GM10266 (cell line): ENCODE data around the gene LHFPL4.

Experiments used
- DNase-seq: peaks from one replicate; pipeline ENCODE4 v3.0.0; 2012; ENCODE audit errors: extremely low spot score
- TF ChIP-seq, protein P1 (sequence below): IDR thresholded peaks from 2 replicates; pipeline ENCODE4 v1.5.1; 2012; ENCODE audit warnings: mild to moderate bottlenecking, low read depth; ENCODE audit not compliant: control insufficient read depth, insufficient read depth; ENCODE audit errors: missing control alignments

LHFPL4 gene

DNA sequence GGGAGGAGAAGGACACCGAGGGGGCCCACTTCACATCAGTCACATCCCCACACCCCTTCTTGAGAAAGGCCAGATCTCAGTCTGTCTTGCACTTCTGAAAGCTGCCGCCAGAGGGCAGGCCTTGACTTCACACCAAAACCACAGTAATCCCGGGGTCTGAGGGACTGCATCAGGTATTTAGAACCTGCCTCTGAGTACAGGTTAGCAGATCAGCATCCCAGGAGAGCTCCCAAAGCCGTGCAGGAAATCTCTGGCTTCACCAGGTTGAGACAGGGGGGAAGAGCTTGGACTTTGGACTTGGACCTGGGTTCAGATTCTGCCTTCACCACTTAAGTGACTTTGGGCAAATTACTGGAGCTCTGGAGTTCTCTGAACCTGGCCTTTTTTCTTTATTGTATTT, 50.3 kb downstream of the LHFPL4 start:
- peak; percentile 79 for DNase-seq

DNA sequence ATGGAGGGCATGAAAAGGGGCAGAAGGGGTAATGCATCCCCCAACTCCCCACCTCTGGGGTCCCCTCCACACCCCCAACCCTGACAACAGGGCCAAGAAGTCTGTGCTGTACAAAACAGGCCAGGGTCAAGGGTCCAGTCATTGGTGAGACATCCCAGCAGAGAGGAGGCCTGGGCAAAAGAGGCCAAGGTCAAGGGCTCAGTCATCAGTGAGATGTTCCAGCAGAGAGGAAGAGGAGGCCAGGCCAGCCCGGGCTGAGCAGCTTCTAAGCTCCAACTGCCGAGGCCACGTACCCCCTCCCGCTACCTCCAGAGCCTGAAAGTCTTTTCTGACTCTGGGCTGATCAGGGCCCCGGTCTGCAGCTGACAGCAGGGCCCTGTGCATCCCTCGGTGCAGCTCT, 52.4 kb downstream of the LHFPL4 start:
- TF ChIP-seq, protein P1, sequence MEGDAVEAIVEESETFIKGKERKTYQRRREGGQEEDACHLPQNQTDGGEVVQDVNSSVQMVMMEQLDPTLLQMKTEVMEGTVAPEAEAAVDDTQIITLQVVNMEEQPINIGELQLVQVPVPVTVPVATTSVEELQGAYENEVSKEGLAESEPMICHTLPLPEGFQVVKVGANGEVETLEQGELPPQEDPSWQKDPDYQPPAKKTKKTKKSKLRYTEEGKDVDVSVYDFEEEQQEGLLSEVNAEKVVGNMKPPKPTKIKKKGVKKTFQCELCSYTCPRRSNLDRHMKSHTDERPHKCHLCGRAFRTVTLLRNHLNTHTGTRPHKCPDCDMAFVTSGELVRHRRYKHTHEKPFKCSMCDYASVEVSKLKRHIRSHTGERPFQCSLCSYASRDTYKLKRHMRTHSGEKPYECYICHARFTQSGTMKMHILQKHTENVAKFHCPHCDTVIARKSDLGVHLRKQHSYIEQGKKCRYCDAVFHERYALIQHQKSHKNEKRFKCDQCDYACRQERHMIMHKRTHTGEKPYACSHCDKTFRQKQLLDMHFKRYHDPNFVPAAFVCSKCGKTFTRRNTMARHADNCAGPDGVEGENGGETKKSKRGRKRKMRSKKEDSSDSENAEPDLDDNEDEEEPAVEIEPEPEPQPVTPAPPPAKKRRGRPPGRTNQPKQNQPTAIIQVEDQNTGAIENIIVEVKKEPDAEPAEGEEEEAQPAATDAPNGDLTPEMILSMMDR: no peak
- DNase-seq: no peak

More for the DNA sequence above, 50.3 kb downstream of the LHFPL4 start:
- TF ChIP-seq, protein P1: peak; percentile 91

DNA sequence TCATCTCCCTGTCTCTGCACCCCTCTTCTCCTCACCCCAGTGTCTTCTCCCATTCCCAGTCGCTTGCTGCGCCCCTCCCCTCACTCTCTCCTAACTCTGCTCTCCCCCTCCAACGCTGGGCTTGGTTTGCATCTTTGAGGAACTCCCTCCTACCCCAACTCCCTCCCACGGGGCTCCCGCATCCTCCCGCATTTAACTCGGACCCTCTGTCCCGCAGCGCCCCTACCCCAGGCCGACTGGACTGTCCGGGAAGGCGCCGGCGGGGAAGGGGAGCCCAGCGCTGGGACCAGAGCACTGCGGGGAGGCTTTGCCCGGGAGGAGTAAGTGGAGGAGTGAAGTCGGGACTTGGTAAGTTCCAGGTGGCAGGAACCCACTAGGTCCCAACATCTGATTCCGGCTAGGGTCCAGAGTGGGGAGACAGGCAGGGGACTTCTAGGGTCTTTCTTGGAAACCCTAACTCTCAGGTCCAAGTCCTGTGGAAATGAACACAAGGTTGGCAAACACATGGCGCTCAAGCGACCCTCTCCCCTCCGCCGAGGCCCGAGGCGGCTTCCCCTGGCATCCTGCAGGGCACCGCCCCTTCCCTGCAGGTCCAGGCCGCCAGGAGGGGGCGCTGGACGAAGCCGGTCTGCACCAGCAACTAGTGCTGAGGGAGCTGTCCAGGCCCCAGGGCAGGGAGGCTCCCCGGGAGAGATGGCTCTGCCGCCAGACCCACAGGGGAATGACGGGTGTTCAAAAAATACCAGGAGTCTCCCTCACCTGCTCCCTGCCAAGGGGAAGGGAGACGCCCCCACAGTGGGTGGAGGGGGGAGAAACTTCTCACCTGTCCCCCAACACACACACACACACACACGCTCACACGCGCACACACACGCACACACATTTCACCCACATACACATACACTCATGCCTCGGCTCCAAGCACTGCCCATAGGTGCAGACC, 53.2 kb downstream of the LHFPL4 start:
- TF ChIP-seq, protein P1: peak; percentile 72
- peak; percentile 72 for DNase-seq

DNA sequence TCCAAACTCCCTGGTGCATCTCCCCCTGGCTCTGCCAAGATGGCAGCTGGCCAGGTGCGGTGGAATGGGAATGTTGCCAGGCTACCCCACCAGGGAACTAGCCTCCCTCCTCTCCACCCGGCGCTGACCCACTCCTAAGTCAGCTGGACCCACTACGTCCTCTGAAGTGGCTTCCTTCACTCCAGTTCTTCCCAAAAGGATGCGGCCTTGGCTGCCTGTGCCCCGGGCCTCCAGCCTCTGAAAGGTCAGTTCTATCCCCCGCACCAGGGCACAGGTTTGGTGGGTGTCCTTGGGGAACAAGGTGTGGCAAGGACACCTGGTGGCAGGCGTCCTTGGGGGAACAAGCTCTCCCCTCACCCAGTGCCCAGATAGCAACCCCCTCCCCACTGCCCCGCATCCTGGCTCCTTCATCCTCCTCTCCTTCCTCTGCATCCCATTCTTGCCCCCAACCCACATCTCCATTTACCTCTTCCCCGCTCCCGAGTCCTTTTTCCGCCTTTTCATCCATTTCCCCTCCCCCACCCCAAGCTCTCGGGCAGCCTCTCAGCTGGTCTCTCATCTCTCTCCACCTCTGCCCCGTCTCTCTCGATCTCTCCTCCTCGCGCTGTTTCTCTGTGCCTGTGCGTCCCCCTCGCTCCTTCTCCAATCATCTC, 54.0 kb downstream of the LHFPL4 start:
- no peak for DNase-seq
- TF ChIP-seq, protein P1: no peak

DNA sequence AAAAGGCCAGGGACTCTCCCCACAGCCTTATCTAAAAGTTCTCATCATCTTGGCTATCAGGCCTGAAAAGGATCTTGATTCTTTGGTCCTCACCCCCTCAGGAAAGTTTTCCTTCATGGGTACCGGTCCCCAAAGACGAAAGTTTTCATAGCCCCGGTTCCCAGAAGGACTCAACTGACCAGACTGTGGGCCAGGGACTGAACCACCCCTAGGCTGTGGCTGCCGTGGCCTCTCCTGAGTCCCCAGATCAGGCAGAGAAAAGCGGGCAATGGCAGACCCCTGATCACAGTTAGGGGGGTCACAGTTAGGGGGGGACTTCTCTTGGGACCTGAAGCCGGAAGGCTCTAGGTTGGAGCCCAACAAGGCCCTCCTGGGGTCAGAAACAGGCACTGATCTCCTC, 54.8 kb downstream of the LHFPL4 start:
- TF ChIP-seq, protein P1: no peak
- DNase-seq: no peak

DNA sequence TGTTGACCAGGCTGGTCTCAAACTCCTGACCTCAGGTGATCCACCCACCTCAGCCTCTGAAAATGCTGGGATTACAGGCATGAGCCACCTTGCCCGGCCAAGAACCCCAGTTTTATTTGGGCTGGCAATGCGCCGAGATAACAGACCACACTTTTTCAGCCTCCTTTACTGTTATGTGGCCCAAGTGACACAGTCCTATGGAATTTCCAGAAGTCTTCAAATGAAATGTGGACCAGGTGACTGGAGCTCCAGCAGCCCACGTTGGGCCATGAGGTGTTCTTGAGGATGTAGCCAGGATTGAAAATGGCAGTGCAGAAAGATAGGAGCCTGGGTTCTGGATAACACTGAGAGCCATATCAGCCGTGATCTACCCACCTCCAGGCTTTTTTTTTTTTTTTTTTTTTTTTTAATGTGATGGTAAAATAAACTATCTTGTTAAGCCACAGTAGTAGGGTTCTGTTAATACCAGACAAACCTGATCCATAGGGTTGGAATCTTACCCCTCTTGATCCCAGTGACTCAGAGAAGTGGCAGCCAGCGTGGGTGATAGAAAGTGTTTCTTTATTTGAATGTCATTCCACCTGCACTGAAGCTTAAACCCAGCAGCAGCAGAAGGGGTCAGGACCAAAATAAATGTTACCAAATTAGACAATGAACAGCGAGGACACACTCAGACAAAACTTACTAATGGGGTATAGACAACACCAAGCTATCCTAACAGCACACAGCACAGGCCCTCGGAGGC, 55.6 kb downstream of the LHFPL4 start:
- no peak for DNase-seq
- TF ChIP-seq, protein P1: no peak
